CD4-positive, CD25-positive, alpha-beta regulatory T cell (primary cell): Measurements from ENCODE around the gene TXNL4B. TPM values are rescaled to one million over a fixed set of nuclear protein-coding genes. Genes with fewer than 3 reads are reported as not detected.

Experiments used
- ATAC-seq, 2 donors: fragments of 150-1000 bp; cut with Tn5 transposase; one replicate each; pipeline ENCODE4 v1.10.0; 2021; ENCODE audit warnings: low read depth in 2 of 2, moderate number of reproducible peaks in 2 of 2, moderate library complexity in 1 of 2
- DNase-seq, 3 donors: peaks; one replicate each; pipeline versions ENCODE4 v3.0.0 to v3.0.0-alpha.2; 2012 to 2022; ENCODE audit warnings: mixed read lengths in 1 of 3
- H3K27ac ChIP-seq: one replicate; pipeline ENCODE4 v1.7.0; 2013; ENCODE audit warnings: mild to moderate bottlenecking, low read length; ENCODE audit not compliant: insufficient read depth, poor library complexity, severe bottlenecking
- H3K27me3 ChIP-seq: one replicate; pipeline ENCODE4 v1.7.0; 2013; ENCODE audit warnings: low read length; ENCODE audit not compliant: control insufficient read depth, insufficient read depth
- H3K36me3 ChIP-seq: one replicate; pipeline ENCODE4 v1.7.0; 2013; ENCODE audit warnings: mild to moderate bottlenecking, low read length, moderate library complexity; ENCODE audit not compliant: control insufficient read depth, insufficient read depth
- H3K4me1 ChIP-seq: 2 replicates; pipeline ENCODE4 v1.7.0; 2013; ENCODE audit warnings: mild to moderate bottlenecking, low read length; ENCODE audit not compliant: insufficient read depth, control insufficient read depth, poor library complexity, severe bottlenecking
- H3K4me3 ChIP-seq: one replicate; pipeline ENCODE4 v1.7.0; 2013; ENCODE audit warnings: low read depth, mild to moderate bottlenecking, low read length, moderate library complexity
- H3K9me3 ChIP-seq, 2 experiments: 1 replicate in 1 of 2; 2 replicates in 1 of 2; pipeline ENCODE4 v1.7.0; 2013; ENCODE audit warnings: low read length in 2 of 2, mild to moderate bottlenecking in 1 of 2, moderate library complexity in 1 of 2; ENCODE audit not compliant: control insufficient read depth in 2 of 2
- H3K27ac Mint-ChIP-seq, 3 donors: one replicate each; pipeline ENCODE4 v1.8.0; 2020 to 2022; ENCODE audit warnings: mild to moderate bottlenecking in 3 of 3, mixed read lengths in 3 of 3, moderate library complexity in 2 of 3
- H3K27me3 Mint-ChIP-seq: one replicate; pipeline ENCODE4 v1.8.0; 2022; ENCODE audit warnings: mild to moderate bottlenecking, mixed read lengths
- H3K36me3 Mint-ChIP-seq: one replicate; pipeline ENCODE4 v1.8.0; 2020; ENCODE audit warnings: mixed read lengths
- H3K4me1 Mint-ChIP-seq, 4 donors: one replicate each; pipeline ENCODE4 v1.8.0; 2020 to 2022; ENCODE audit warnings: mixed read lengths in 4 of 4, mild to moderate bottlenecking in 1 of 4
- H3K4me3 Mint-ChIP-seq, 4 donors: one replicate each; pipeline ENCODE4 v1.8.0; 2020 to 2022; ENCODE audit warnings: mild to moderate bottlenecking in 4 of 4, mixed read lengths in 4 of 4, moderate library complexity in 3 of 4
- H3K9me3 Mint-ChIP-seq, 7 donors: one replicate each; pipeline ENCODE4 v1.8.0; 2020 to 2022; ENCODE audit warnings: mixed read lengths in 7 of 7, mild to moderate bottlenecking in 3 of 7, moderate library complexity in 2 of 7
- polyA plus RNA-seq, 4 donors: library from polyadenylated mRNA; unstranded; fragments of 300-500 nt; fragmentation: Illumina TruSeq; gene quantifications; one replicate each; pipeline ENCODE4 v1.2.3, GENCODE V29; 2021
- total RNA-seq: library from RNA; stranded (reverse); gene quantifications from one replicate; pipeline ENCODE4 v1.2.3, GENCODE V29; 2022

TXNL4B gene
- total and polyA plus RNA-seq, 5 donors from 2014 or later = 12.8 to 18.5 (median 16.2) TPM

GRCh38 chr16:72110662-72111615 lies 17.5 kb upstream of the TXNL4B start:
- Mint-ChIP-seq H3K9me3 (peaks cover 0 to 2% (median 0%) of the 10 kb centered on the region in 7 donors), H3K27me3 (no peaks in the 10 kb centered on the region), H3K4me3 (no peak overlapping the region), H3K36me3 (peaks cover 47% of the 10 kb centered on the region), H3K27ac (no peak overlapping the region), H3K4me1 (no peaks in the 10 kb centered on the region)
- peaks cover 71% of the 10 kb centered on the region for H3K36me3 ChIP-seq
- DNase-seq = no peak
- H3K27me3 ChIP-seq = no peaks in the 10 kb centered on the region
- H3K4me1 ChIP-seq = no peaks in the 10 kb centered on the region
- H3K9me3 ChIP-seq = no peaks in the 10 kb centered on the region
- no peak overlapping the region for H3K4me3 ChIP-seq
- no peak for ATAC-seq
- H3K27ac ChIP-seq = no peak overlapping the region

GRCh38 chr16:72109966-72110530 lies 16.6 kb upstream of the TXNL4B start:
- Mint-ChIP-seq H3K9me3 (peaks cover 0 to 2% (median 0%) of the 10 kb centered on the region in 7 donors), H3K27ac (no peak overlapping the region), H3K4me3 (no peak overlapping the region), H3K36me3 (peaks cover 54% of the 10 kb centered on the region), H3K4me1 (no peaks in the 10 kb centered on the region), H3K27me3 (no peaks in the 10 kb centered on the region)
- Histone ChIP-seq H3K4me3 (no peak overlapping the region), H3K36me3 (peaks cover 80% of the 10 kb centered on the region), H3K27ac (no peak overlapping the region), H3K9me3 (no peaks in the 10 kb centered on the region), H3K4me1 (no peaks in the 10 kb centered on the region), H3K27me3 (no peaks in the 10 kb centered on the region)
- DNase-seq = no peak
- ATAC-seq = no peak

- Histone ChIP-seq H3K4me1 (no peaks in the 10 kb centered on the region), H3K4me3 (no peak overlapping the region), H3K27ac (no peak overlapping the region), H3K36me3 (peaks cover 87% of the 10 kb centered on the region), H3K9me3 (no peaks in the 10 kb centered on the region), H3K27me3 (no peaks in the 10 kb centered on the region)
- no peak for DNase-seq
- H3K27me3 Mint-ChIP-seq = no peaks in the 10 kb centered on the region
- H3K36me3 Mint-ChIP-seq = peaks cover 54% of the 10 kb centered on the region
- no peak overlapping the region for H3K4me3 Mint-ChIP-seq
- peaks cover 0 to 2% (median 0%) of the 10 kb centered on the region in 7 donors for H3K9me3 Mint-ChIP-seq
- H3K4me1 Mint-ChIP-seq = no peaks in the 10 kb centered on the region
- no peak overlapping the region for H3K27ac Mint-ChIP-seq
- no peak for ATAC-seq
Measured at GRCh38 chr16:72109300-72109699, 15.9 kb upstream of the TXNL4B start.

GRCh38 chr16:72108353-72109102 lies 15.1 kb upstream of the TXNL4B start:
- Histone ChIP-seq H3K9me3 (no peaks in the 10 kb centered on the region), H3K4me1 (no peaks in the 10 kb centered on the region), H3K27ac (no peak overlapping the region), H3K4me3 (no peak overlapping the region), H3K36me3 (peaks cover 95% of the 10 kb centered on the region), H3K27me3 (no peaks in the 10 kb centered on the region)
- Mint-ChIP-seq H3K27me3 (no peaks in the 10 kb centered on the region), H3K4me3 (no peak overlapping the region), H3K9me3 (no peaks in the 10 kb centered on the region), H3K36me3 (peaks cover 52% of the 10 kb centered on the region), H3K27ac (no peak overlapping the region), H3K4me1 (no peaks in the 10 kb centered on the region)
- no peak for DNase-seq
- no peak for ATAC-seq

GRCh38 chr16:72107371-72107770 lies 14.0 kb upstream of the TXNL4B start:
- Mint-ChIP-seq H3K27ac (no peak overlapping the region), H3K9me3 (no peaks in the 10 kb centered on the region)
- no peak for ATAC-seq

GRCh38 chr16:72105978-72106377 lies 12.6 kb upstream of the TXNL4B start:
- H3K9me3 ChIP-seq = no peaks in the 10 kb centered on the region
- no peak overlapping the region for H3K4me3 ChIP-seq
- H3K4me1 ChIP-seq = no peaks in the 10 kb centered on the region
- ATAC-seq (no peak), DNase-seq (no peak)
- no peak overlapping the region for H3K27ac ChIP-seq
- no peaks in the 10 kb centered on the region for H3K9me3 Mint-ChIP-seq
- H3K27me3 ChIP-seq = no peaks in the 10 kb centered on the region
- no peak overlapping the region for H3K27ac Mint-ChIP-seq
- no peaks in the 10 kb centered on the region for H3K27me3 Mint-ChIP-seq
- H3K4me1 Mint-ChIP-seq = no peaks in the 10 kb centered on the region
- H3K36me3 Mint-ChIP-seq = peaks cover 73% of the 10 kb centered on the region
- H3K4me3 Mint-ChIP-seq = no peak overlapping the region
- H3K36me3 ChIP-seq = peaks cover 99% of the 10 kb centered on the region

More at GRCh38 chr16:72107371-72107770, 14.0 kb upstream of the TXNL4B start:
- Histone ChIP-seq H3K9me3 (no peaks in the 10 kb centered on the region), H3K27me3 (no peaks in the 10 kb centered on the region), H3K36me3 (peaks cover 97% of the 10 kb centered on the region), H3K27ac (no peak overlapping the region), H3K4me3 (no peak overlapping the region), H3K4me1 (no peaks in the 10 kb centered on the region)
- H3K36me3 Mint-ChIP-seq = peaks cover 61% of the 10 kb centered on the region
- no peaks in the 10 kb centered on the region for H3K4me1 Mint-ChIP-seq
- DNase-seq = no peak
- H3K4me3 Mint-ChIP-seq = no peak overlapping the region
- H3K27me3 Mint-ChIP-seq = no peaks in the 10 kb centered on the region

GRCh38 chr16:72104905-72105304 lies 11.5 kb upstream of the TXNL4B start:
- no peak overlapping the region for H3K27ac Mint-ChIP-seq

More at GRCh38 chr16:72104905-72105304, 11.5 kb upstream of the TXNL4B start:
- H3K4me1 ChIP-seq = no peaks in the 10 kb centered on the region
- Mint-ChIP-seq H3K27me3 (no peaks in the 10 kb centered on the region), H3K9me3 (no peaks in the 10 kb centered on the region), H3K4me3 (no peak overlapping the region), H3K36me3 (peaks cover 68% of the 10 kb centered on the region), H3K4me1 (no peaks in the 10 kb centered on the region)
- no peak for ATAC-seq
- no peak overlapping the region for H3K4me3 ChIP-seq
- peaks cover 99% of the 10 kb centered on the region for H3K36me3 ChIP-seq
- no peaks in the 10 kb centered on the region for H3K27me3 ChIP-seq
- no peak for DNase-seq
- no peak overlapping the region for H3K27ac ChIP-seq
- no peaks in the 10 kb centered on the region for H3K9me3 ChIP-seq
